ENCODE data around the gene MAN1C1. TPM values are rescaled to one million over a fixed set of nuclear protein-coding genes. Genes with fewer than 3 reads are reported as not detected.

MAN1C1 gene
- total and polyA plus RNA-seq, 9 of the 15 experiments (the other 6 are each of a cell fraction or from before 2014, with no cell fraction given) = 0.04 to 0.44 (median 0.10) TPM; not detected in 3

GRCh38 chr1:25677193-25677773, 60.7 kb downstream of the MAN1C1 start:
- no peaks in the 10 kb centered on the region for H3K9me1 ChIP-seq (ENCODE audit: control insufficient read depth, insufficient read depth, low read length)
- no peaks in the 10 kb centered on the region for H3K4me1 ChIP-seq (replicated peaks in 1 of 2; ENCODE audit: control insufficient read depth in 2 of 2, insufficient read depth in 2 of 2, low read length in 2 of 2)
- no peak for ATAC-seq
- no peak for FAIRE-seq
- H3K9ac ChIP-seq (ENCODE audit: insufficient read depth in 1 of 2, low read depth in 2 of 2, low read length in 2 of 2) = no peak overlapping the region
- intact Hi-C loops (cut with micrococcal nuclease) = no loop called here
- no peak overlapping the region for H3K4me3 ChIP-seq
- in situ Hi-C loops (cut with MboI) = no loop called here
- peaks cover 10% of the 10 kb centered on the region for H4K20me1 ChIP-seq (replicated peaks; ENCODE audit: control insufficient read depth, insufficient read depth, low read length)
- H3K4me2 ChIP-seq (ENCODE audit: insufficient read depth, low read length) = no peak overlapping the region
- no peaks in the 10 kb centered on the region for H3K79me2 ChIP-seq (ENCODE audit: control insufficient read depth, insufficient read depth, low read length)
- H3K9me3 ChIP-seq (replicated peaks; ENCODE audit: control insufficient read depth, insufficient read depth, low read depth, low read length) = no peaks in the 10 kb centered on the region
- CTCF ChIA-PET (ENCODE audit: low intra/inter-chr PET ratio) = no interaction called here
- no TSS peak for BruUV-seq (replicated peaks)
- H3K27me3 ChIP-seq (ENCODE audit: control insufficient read depth in 2 of 2, insufficient read depth in 2 of 2, low read length in 2 of 2) = peaks cover 44 to 52% of the 10 kb centered on the region in 2 experiments
- POLR2A ChIA-PET = interaction anchor here (0.6 to 0.8 kb wide), 2 partner anchors 13 to 15 kb away, joined by 3 read pairs; no protein-coding TSS in a partner anchor
- no peak overlapping the region for H3K27ac ChIP-seq (ENCODE audit: extremely low read depth, low read depth, low read length)
- TF ChIP-seq ZNF511 (CRISPR knock-in tag; IDR thresholded peaks at IDR 0.05) = no peak
- no peak for TF ChIP-seq CCNT2 (IDR thresholded peaks at IDR 0.05; ENCODE audit: borderline replicate concordance, extremely low read depth, insufficient read length, low read depth, low read length)
- no peak for TF ChIP-seq NR2C1 (IDR thresholded peaks at IDR 0.05)
- TF ChIP-seq NR2C1 (tag; IDR thresholded peaks at IDR 0.05) = no peak
- no peak for TF ChIP-seq TAL1 (IDR thresholded peaks at IDR 0.05)
- TF ChIP-seq ZNF830 (CRISPR knock-in tag; IDR thresholded peaks at IDR 0.05) = no peak
- TF ChIP-seq ZNF699 (CRISPR knock-in tag; IDR thresholded peaks at IDR 0.05; ENCODE audit: insufficient replicate concordance) = no peak
- no peak for TF ChIP-seq ZNF184 (CRISPR knock-in tag; IDR thresholded peaks at IDR 0.05)
- TF ChIP-seq ZNF23 (CRISPR knock-in tag; IDR thresholded peaks at IDR 0.05) = no peak
- no peak for TF ChIP-seq HMG20A (CRISPR knock-in tag; conservative IDR thresholded peaks at IDR 0.05)
- 3% methylated on average over 6 of the region's 6 CpGs for WGBS (ENCODE audit: insufficient coverage, low coverage, missing lambda C conversion rate)
- H3K36me3 ChIP-seq (ENCODE audit: control insufficient read depth, insufficient read depth, low read length) = no peaks in the 10 kb centered on the region
- DNase-seq (ENCODE audit: extremely low read depth in 1 of 4, low spot score in 3 of 4) = no peak
- no peak overlapping the region for H2AFZ ChIP-seq (ENCODE audit: low read depth, low read length)
